SK-N-SH treated with all-trans-retinoic acid at 6 μM for 48 hours (cell line): Measurements from ENCODE around the gene DNAJC24.

ENCODE experiments used
- ATAC-seq: fragments of 200-7000 bp; cut with Tn5 transposase; 3 replicates; pipeline ENCODE4 v1.9.1; 2020; ENCODE audit warnings: mild to moderate bottlenecking, moderate library complexity
- ARNTL ChIP-seq: fragments of 450-650 bp; formaldehyde crosslinking; IDR thresholded peaks from 2 replicates; pipeline ENCODE4 v1.5.0; 2020; ENCODE audit warnings: low read depth, mild to moderate bottlenecking, moderate library complexity, borderline replicate concordance
- BACH2 ChIP-seq: fragments of 250-450 bp; sonication (Bioruptor Pico); IDR thresholded peaks from 2 replicates; pipeline ENCODE4 v1.9.0; 2021; ENCODE audit warnings: mild to moderate bottlenecking, borderline replicate concordance
- ESRRG ChIP-seq: fragments of 250-450 bp; sonication (Bioruptor Pico); IDR thresholded peaks from 2 replicates; pipeline ENCODE4 v1.6.1; 2021; ENCODE audit warnings: mild to moderate bottlenecking
- GLIS3 ChIP-seq: fragments of 250-450 bp; sonication (Bioruptor Pico); IDR thresholded peaks from 2 replicates; pipeline ENCODE4 v1.5.0; 2020; ENCODE audit warnings: mild to moderate bottlenecking, moderate library complexity
- ISL1 ChIP-seq: fragments of 250-450 bp; sonication (Bioruptor Pico); IDR thresholded peaks from 2 replicates; pipeline ENCODE4 v2.1.2; 2022; ENCODE audit warnings: mild to moderate bottlenecking, moderate library complexity
- OSR1 ChIP-seq: fragments of 250-450 bp; sonication (Bioruptor Pico); IDR thresholded peaks from 2 replicates; pipeline ENCODE4 v1.8.0; 2022; ENCODE audit warnings: moderate library complexity, mild to moderate bottlenecking, inconsistent platforms
- PPARA ChIP-seq: fragments of 250-450 bp; sonication (Bioruptor Pico); IDR thresholded peaks from 2 replicates; pipeline ENCODE4 v1.5.0; 2020; ENCODE audit warnings: mild to moderate bottlenecking, borderline replicate concordance
- RARB ChIP-seq: fragments of 250-450 bp; sonication (Bioruptor Pico); IDR thresholded peaks from 2 replicates; pipeline ENCODE4 v1.8.0; 2021; ENCODE audit warnings: mild to moderate bottlenecking, moderate library complexity
- SNAI2 ChIP-seq: fragments of 250-450 bp; sonication (Bioruptor Pico); IDR thresholded peaks from 2 replicates; pipeline ENCODE4 v1.5.0; 2020; ENCODE audit warnings: mild to moderate bottlenecking, moderate library complexity
- TCF4 ChIP-seq: fragments of 250-450 bp; sonication (Bioruptor Pico); IDR thresholded peaks from 2 replicates; pipeline ENCODE4 v1.8.0; 2021; ENCODE audit warnings: mild to moderate bottlenecking, moderate library complexity, borderline replicate concordance
- TOX ChIP-seq: fragments of 250-450 bp; sonication (Bioruptor Pico); IDR thresholded peaks from 2 replicates; pipeline ENCODE4 v1.8.0; 2021; ENCODE audit warnings: mild to moderate bottlenecking, moderate library complexity, borderline replicate concordance
- ZC3H10 ChIP-seq: fragments of 250-450 bp; sonication (Bioruptor Pico); IDR thresholded peaks from 2 replicates; pipeline ENCODE4 v1.5.1; 2021; ENCODE audit warnings: mild to moderate bottlenecking, moderate library complexity
- ZFP30 ChIP-seq: fragments of 450-650 bp; formaldehyde crosslinking; IDR thresholded peaks from 2 replicates; pipeline ENCODE4 v1.5.0; 2022; ENCODE audit warnings: mild to moderate bottlenecking, moderate library complexity
- ZNF565 ChIP-seq: fragments of 450-650 bp; formaldehyde crosslinking; conservative IDR thresholded peaks from 2 replicates; pipeline ENCODE4 v1.5.0; 2020; ENCODE audit warnings: low read depth, mild to moderate bottlenecking, moderate library complexity
- ZNF70 ChIP-seq: fragments of 450-650 bp; formaldehyde crosslinking; IDR thresholded peaks from 2 replicates; pipeline ENCODE4 v1.5.0; 2020; ENCODE audit warnings: mild to moderate bottlenecking, moderate library complexity
- TF ChIP-seq, protein P1 (sequence below): fragments of 250-450 bp; sonication (Bioruptor Pico); IDR thresholded peaks from 2 replicates; pipeline ENCODE4 v1.8.0; 2020; ENCODE audit warnings: mild to moderate bottlenecking, moderate library complexity, borderline replicate concordance
- TF ChIP-seq, protein P2 (sequence below): fragments of 250-450 bp; sonication (Bioruptor Pico); IDR thresholded peaks from 2 replicates; pipeline ENCODE4 v1.5.1; 2021; ENCODE audit warnings: mild to moderate bottlenecking, moderate library complexity
- TF ChIP-seq, protein P3 (sequence below): fragments of 250-450 bp; sonication (Bioruptor Pico); IDR thresholded peaks from 2 replicates; pipeline ENCODE4 v1.5.1; 2020; ENCODE audit warnings: low read depth, mild to moderate bottlenecking, moderate library complexity
- TF ChIP-seq, protein P4 (sequence below): fragments of 250-450 bp; sonication (Bioruptor Pico); IDR thresholded peaks from 2 replicates; pipeline ENCODE4 v1.8.0; 2021; ENCODE audit warnings: low read depth, mild to moderate bottlenecking, moderate library complexity, borderline replicate concordance
- TF ChIP-seq, protein P5 (sequence below): fragments of 250-450 bp; sonication (Bioruptor Pico); IDR thresholded peaks from 2 replicates; pipeline ENCODE4 v1.5.0; 2020; ENCODE audit warnings: mild to moderate bottlenecking, moderate library complexity

Gene DNAJC24

DNA sequence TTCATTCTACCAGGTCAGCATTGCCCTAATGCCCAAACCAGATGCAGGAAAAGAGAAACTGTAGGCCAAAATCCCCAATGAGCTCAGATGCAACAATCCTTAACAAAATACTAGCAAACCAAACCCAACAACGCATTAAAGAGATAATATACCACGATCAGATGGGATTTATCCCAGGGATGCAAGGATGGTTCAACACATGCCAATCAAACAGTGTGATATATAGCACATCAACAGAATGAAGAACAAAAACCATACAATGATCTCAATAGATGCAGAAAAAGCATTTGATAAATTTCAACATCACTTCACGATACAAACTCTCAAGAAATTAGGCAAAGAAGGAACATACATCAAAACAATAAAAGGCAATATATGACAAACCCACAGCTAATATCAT, 94.8 kb downstream of the DNAJC24 start:
- ATAC-seq, result no peak
- TF ChIP-seq ZFP30 (CRISPR knock-in tag) (no peak), TOX (CRISPR knock-in tag) (no peak), ZNF70 (CRISPR knock-in tag) (no peak), BACH2 (CRISPR knock-in tag) (no peak), ISL1 (no peak), GLIS3 (no peak), ZNF565 (CRISPR knock-in tag) (no peak), SNAI2 (CRISPR knock-in tag) (no peak), ESRRG (no peak), ZC3H10 (no peak), RARB (CRISPR knock-in tag) (no peak), ARNTL (CRISPR knock-in tag) (no peak), OSR1 (CRISPR knock-in tag) (no peak)
- TF ChIP-seq, protein P1, sequence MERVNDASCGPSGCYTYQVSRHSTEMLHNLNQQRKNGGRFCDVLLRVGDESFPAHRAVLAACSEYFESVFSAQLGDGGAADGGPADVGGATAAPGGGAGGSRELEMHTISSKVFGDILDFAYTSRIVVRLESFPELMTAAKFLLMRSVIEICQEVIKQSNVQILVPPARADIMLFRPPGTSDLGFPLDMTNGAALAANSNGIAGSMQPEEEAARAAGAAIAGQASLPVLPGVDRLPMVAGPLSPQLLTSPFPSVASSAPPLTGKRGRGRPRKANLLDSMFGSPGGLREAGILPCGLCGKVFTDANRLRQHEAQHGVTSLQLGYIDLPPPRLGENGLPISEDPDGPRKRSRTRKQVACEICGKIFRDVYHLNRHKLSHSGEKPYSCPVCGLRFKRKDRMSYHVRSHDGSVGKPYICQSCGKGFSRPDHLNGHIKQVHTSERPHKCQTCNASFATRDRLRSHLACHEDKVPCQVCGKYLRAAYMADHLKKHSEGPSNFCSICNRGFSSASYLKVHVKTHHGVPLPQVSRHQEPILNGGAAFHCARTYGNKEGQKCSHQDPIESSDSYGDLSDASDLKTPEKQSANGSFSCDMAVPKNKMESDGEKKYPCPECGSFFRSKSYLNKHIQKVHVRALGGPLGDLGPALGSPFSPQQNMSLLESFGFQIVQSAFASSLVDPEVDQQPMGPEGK (CRISPR knock-in tag), result no peak
- TF ChIP-seq, protein P2, sequence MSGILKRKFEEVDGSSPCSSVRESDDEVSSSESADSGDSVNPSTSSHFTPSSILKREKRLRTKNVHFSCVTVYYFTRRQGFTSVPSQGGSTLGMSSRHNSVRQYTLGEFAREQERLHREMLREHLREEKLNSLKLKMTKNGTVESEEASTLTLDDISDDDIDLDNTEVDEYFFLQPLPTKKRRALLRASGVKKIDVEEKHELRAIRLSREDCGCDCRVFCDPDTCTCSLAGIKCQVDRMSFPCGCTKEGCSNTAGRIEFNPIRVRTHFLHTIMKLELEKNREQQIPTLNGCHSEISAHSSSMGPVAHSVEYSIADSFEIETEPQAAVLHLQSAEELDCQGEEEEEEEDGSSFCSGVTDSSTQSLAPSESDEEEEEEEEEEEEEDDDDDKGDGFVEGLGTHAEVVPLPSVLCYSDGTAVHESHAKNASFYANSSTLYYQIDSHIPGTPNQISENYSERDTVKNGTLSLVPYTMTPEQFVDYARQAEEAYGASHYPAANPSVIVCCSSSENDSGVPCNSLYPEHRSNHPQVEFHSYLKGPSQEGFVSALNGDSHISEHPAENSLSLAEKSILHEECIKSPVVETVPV (CRISPR knock-in tag), result no peak
- TF ChIP-seq, protein P3, sequence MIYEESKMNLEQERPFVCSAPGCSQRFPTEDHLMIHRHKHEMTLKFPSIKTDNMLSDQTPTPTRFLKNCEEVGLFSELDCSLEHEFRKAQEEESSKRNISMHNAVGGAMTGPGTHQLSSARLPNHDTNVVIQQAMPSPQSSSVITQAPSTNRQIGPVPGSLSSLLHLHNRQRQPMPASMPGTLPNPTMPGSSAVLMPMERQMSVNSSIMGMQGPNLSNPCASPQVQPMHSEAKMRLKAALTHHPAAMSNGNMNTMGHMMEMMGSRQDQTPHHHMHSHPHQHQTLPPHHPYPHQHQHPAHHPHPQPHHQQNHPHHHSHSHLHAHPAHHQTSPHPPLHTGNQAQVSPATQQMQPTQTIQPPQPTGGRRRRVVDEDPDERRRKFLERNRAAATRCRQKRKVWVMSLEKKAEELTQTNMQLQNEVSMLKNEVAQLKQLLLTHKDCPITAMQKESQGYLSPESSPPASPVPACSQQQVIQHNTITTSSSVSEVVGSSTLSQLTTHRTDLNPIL (CRISPR knock-in tag), result no peak
- TF ChIP-seq, protein P4, sequence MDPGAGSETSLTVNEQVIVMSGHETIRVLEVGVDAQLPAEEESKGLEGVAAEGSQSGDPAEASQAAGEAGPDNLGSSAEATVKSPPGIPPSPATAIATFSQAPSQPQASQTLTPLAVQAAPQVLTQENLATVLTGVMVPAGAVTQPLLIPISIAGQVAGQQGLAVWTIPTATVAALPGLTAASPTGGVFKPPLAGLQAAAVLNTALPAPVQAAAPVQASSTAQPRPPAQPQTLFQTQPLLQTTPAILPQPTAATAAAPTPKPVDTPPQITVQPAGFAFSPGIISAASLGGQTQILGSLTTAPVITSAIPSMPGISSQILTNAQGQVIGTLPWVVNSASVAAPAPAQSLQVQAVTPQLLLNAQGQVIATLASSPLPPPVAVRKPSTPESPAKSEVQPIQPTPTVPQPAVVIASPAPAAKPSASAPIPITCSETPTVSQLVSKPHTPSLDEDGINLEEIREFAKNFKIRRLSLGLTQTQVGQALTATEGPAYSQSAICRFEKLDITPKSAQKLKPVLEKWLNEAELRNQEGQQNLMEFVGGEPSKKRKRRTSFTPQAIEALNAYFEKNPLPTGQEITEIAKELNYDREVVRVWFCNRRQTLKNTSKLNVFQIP (CRISPR knock-in tag), result no peak
- TF ChIP-seq, protein P5, sequence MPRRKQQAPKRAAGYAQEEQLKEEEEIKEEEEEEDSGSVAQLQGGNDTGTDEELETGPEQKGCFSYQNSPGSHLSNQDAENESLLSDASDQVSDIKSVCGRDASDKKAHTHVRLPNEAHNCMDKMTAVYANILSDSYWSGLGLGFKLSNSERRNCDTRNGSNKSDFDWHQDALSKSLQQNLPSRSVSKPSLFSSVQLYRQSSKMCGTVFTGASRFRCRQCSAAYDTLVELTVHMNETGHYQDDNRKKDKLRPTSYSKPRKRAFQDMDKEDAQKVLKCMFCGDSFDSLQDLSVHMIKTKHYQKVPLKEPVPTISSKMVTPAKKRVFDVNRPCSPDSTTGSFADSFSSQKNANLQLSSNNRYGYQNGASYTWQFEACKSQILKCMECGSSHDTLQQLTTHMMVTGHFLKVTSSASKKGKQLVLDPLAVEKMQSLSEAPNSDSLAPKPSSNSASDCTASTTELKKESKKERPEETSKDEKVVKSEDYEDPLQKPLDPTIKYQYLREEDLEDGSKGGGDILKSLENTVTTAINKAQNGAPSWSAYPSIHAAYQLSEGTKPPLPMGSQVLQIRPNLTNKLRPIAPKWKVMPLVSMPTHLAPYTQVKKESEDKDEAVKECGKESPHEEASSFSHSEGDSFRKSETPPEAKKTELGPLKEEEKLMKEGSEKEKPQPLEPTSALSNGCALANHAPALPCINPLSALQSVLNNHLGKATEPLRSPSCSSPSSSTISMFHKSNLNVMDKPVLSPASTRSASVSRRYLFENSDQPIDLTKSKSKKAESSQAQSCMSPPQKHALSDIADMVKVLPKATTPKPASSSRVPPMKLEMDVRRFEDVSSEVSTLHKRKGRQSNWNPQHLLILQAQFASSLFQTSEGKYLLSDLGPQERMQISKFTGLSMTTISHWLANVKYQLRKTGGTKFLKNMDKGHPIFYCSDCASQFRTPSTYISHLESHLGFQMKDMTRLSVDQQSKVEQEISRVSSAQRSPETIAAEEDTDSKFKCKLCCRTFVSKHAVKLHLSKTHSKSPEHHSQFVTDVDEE (CRISPR knock-in tag), result no peak

DNA sequence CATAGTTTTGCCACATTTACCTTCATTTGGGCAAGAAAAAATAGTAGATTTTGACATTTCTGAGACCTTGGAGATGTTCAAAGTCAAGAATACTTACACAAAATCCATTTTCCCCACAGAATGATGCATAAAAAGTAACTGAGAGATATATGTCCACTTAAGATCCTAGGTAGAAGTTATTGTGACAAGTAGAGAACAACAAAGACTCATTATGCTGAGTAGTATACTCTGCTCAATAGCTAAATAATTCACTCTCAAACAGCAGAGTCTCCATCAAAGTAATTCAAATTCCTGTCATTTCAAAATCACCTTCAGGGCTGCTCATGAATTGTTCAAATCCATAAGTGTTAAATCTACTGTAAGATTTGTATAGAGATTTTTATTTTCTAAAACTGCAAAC, 104.4 kb downstream of the DNAJC24 start:
- ATAC-seq, result no peak
- no peak for TF ChIP-seq ZNF70 (CRISPR knock-in tag)
- TF ChIP-seq SNAI2 (CRISPR knock-in tag), result no peak
- TF ChIP-seq RARB (CRISPR knock-in tag), result no peak
- TF ChIP-seq, protein P5 (CRISPR knock-in tag), result no peak
- TF ChIP-seq ZC3H10, result no peak
- no peak for TF ChIP-seq PPARA
- TF ChIP-seq ESRRG, result no peak
- TF ChIP-seq, protein P1 (CRISPR knock-in tag), result no peak
- TF ChIP-seq ZNF565 (CRISPR knock-in tag), result no peak
- TF ChIP-seq ZFP30 (CRISPR knock-in tag), result no peak
- no peak for TF ChIP-seq ISL1
- TF ChIP-seq, protein P4 (CRISPR knock-in tag), result no peak
- TF ChIP-seq GLIS3, result no peak
- no peak for TF ChIP-seq BACH2 (CRISPR knock-in tag)
- TF ChIP-seq TOX (CRISPR knock-in tag), result no peak
- TF ChIP-seq TCF4, result no peak
- TF ChIP-seq OSR1 (CRISPR knock-in tag), result no peak
- TF ChIP-seq, protein P3 (CRISPR knock-in tag), result no peak
